Measurements from ENCODE around the gene ARL6IP1.

GRCh38 chr16:18834864-18835263 lies 33.5 kb upstream of the ARL6IP1 start:
- TF ChIP-seq CTCF (IDR thresholded peaks at IDR 0.05; ENCODE audit: low read depth, low read length, missing input control) = no peak
- TF ChIP-seq TAF1 (conservative IDR thresholded peaks at IDR 0.05) = no peak
- no peak for TF ChIP-seq SP1 (IDR thresholded peaks at IDR 0.05)
- no peak for TF ChIP-seq REST (IDR thresholded peaks at IDR 0.05)
- no peak for TF ChIP-seq ATF3 (IDR thresholded peaks at IDR 0.05)
- no peak for TF ChIP-seq MAX (IDR thresholded peaks at IDR 0.05)
- no peak for TF ChIP-seq EGR1 (IDR thresholded peaks at IDR 0.05; ENCODE audit: low read depth in 2 of 2)
- no peak for TF ChIP-seq GABPA (IDR thresholded peaks at IDR 0.05 in 1 of 2, conservative IDR thresholded peaks at IDR 0.05 in 1 of 2)
- no peak for TF ChIP-seq RXRA (IDR thresholded peaks at IDR 0.05)
- no peak for TF ChIP-seq YY1 (IDR thresholded peaks at IDR 0.05)

All from liver (tissue), 3 donors.